H9 (cell line): Measurements from ENCODE around the gene LMTK2. TPM values are rescaled to one million over a fixed set of nuclear protein-coding genes. Genes with fewer than 3 reads are reported as not detected.
"Not testable (repeated sequence)": the region's sequence is repeated elsewhere in the genome, so short reads cannot be mapped to it uniquely, and the experiment has no call there.

Source experiments
- DNase-seq: peaks from one replicate; pipeline ENCODE4 v3.0.0-alpha.2; 2017
- H2AFZ ChIP-seq: one replicate; pipeline ENCODE4 v1.6.1; 2013; ENCODE audit warnings: mild to moderate bottlenecking, low read length, control low read depth, moderate library complexity
- H2AK5ac ChIP-seq: 2 replicates; pipeline ENCODE4 v1.6.1; 2013; ENCODE audit warnings: low read length, control low read depth, mixed read lengths; ENCODE audit not compliant: insufficient read length
- H2BK120ac ChIP-seq: one replicate; pipeline ENCODE4 v1.6.1; 2013; ENCODE audit warnings: low read depth, mild to moderate bottlenecking, low read length, control low read depth, inconsistent platforms; ENCODE audit not compliant: poor library complexity, severe bottlenecking
- H2BK12ac ChIP-seq: 2 replicates; pipeline ENCODE4 v1.6.1; 2013; ENCODE audit warnings: low read length, control low read depth, mixed read lengths, low read depth; ENCODE audit not compliant: insufficient read length
- H2BK15ac ChIP-seq: 2 replicates; pipeline ENCODE4 v1.6.1; 2013; ENCODE audit warnings: low read depth, low read length, control low read depth
- H2BK20ac ChIP-seq: one replicate; pipeline ENCODE4 v1.6.1; 2013; ENCODE audit warnings: low read depth, mild to moderate bottlenecking, low read length, control low read depth, inconsistent platforms; ENCODE audit not compliant: poor library complexity, severe bottlenecking
- H2BK5ac ChIP-seq: 2 replicates; pipeline ENCODE4 v1.6.1; 2013; ENCODE audit warnings: low read length, control low read depth, mixed read lengths; ENCODE audit not compliant: insufficient read length
- H3K14ac ChIP-seq: 2 replicates; pipeline ENCODE4 v1.6.1; 2013; ENCODE audit warnings: low read length, control low read depth; ENCODE audit not compliant: insufficient read depth
- H3K18ac ChIP-seq: 2 replicates; pipeline ENCODE4 v1.6.1; 2013; ENCODE audit warnings: low read depth, mild to moderate bottlenecking, mixed read lengths, low read length, control low read depth; ENCODE audit not compliant: insufficient read length
- H3K23ac ChIP-seq: 2 replicates; pipeline ENCODE4 v1.6.1; 2013; ENCODE audit warnings: low read length, control low read depth, mixed read lengths, low read depth; ENCODE audit not compliant: insufficient read length
- H3K23me2 ChIP-seq: 2 replicates; pipeline ENCODE4 v1.6.1; 2013; ENCODE audit warnings: low read depth, mild to moderate bottlenecking, mixed read lengths, low read length, control low read depth; ENCODE audit not compliant: insufficient read length, poor library complexity, severe bottlenecking
- H3K27ac ChIP-seq: 2 replicates; pipeline ENCODE4 v1.5.1; 2013; ENCODE audit warnings: low read length, control low read depth, mixed read lengths, low read depth; ENCODE audit not compliant: insufficient read length
- H3K27me3 ChIP-seq: 2 replicates; pipeline ENCODE4 v1.6.1; 2013; ENCODE audit warnings: low read length, control low read depth, inconsistent platforms; ENCODE audit not compliant: insufficient read depth
- H3K4ac ChIP-seq: 2 replicates; pipeline ENCODE4 v1.6.1; 2013; ENCODE audit warnings: low read depth, mild to moderate bottlenecking, control low read depth, inconsistent platforms, low read length, moderate library complexity
- H3K4me1 ChIP-seq: 2 replicates; pipeline ENCODE4 v1.6.1; 2013; ENCODE audit warnings: low read length, control low read depth, inconsistent platforms; ENCODE audit not compliant: insufficient read depth
- H3K4me2 ChIP-seq: 2 replicates; pipeline ENCODE4 v1.6.1; 2013; ENCODE audit warnings: low read length, control low read depth, mixed read lengths; ENCODE audit not compliant: insufficient read length, insufficient read depth
- H3K56ac ChIP-seq: 2 replicates; pipeline ENCODE4 v1.6.1; 2013; ENCODE audit warnings: low read depth, mild to moderate bottlenecking, mixed read lengths, low read length, control low read depth; ENCODE audit not compliant: insufficient read length
- H3K79me1 ChIP-seq: 2 replicates; pipeline ENCODE4 v1.6.1; 2013; ENCODE audit warnings: low read depth, mild to moderate bottlenecking, moderate library complexity, low read length, control low read depth, inconsistent platforms; ENCODE audit not compliant: insufficient read depth, poor library complexity, severe bottlenecking
- H3K79me2 ChIP-seq: 2 replicates; pipeline ENCODE4 v1.6.1; 2013; ENCODE audit warnings: low read length, control low read depth, inconsistent platforms; ENCODE audit not compliant: insufficient read depth
- H3K9ac ChIP-seq: 2 replicates; pipeline ENCODE4 v1.6.1; 2013; ENCODE audit warnings: low read length, control low read depth, mixed read lengths; ENCODE audit not compliant: insufficient read length; ENCODE audit errors: extremely low read depth
- H3K9me3 ChIP-seq: one replicate; pipeline ENCODE4 v1.6.1; 2013; ENCODE audit warnings: low read depth, low read length, inconsistent platforms; ENCODE audit not compliant: control insufficient read depth
- H3T11ph ChIP-seq: one replicate; pipeline ENCODE4 v1.6.1; 2013; ENCODE audit warnings: mild to moderate bottlenecking, low read length, control low read depth, inconsistent platforms
- H4K20me1 ChIP-seq: one replicate; pipeline ENCODE4 v1.6.1; 2013; ENCODE audit not compliant: control insufficient read depth, insufficient read length, insufficient read depth
- H4K5ac ChIP-seq: 2 replicates; pipeline ENCODE4 v1.6.1; 2013; ENCODE audit warnings: low read depth, mild to moderate bottlenecking, mixed read lengths, low read length, control low read depth; ENCODE audit not compliant: insufficient read length
- H4K8ac ChIP-seq: replicated peaks from 2 replicates; pipeline ENCODE4 v1.6.1; 2013; ENCODE audit warnings: low read length, control low read depth, mixed read lengths, low read depth; ENCODE audit not compliant: insufficient read length
- H4K91ac ChIP-seq: 2 replicates; pipeline ENCODE4 v1.6.1; 2013; ENCODE audit warnings: low read depth, mild to moderate bottlenecking, moderate library complexity, mixed read lengths, low read length, control low read depth; ENCODE audit not compliant: insufficient read length
- H3K27ac Mint-ChIP-seq, 3 experiments: 2 replicates in 2 of 3; 3 replicates in 1 of 3; pipeline ENCODE4 v1.8.0; 2020 to 2021; ENCODE audit warnings: mixed read lengths in 3 of 3, mild to moderate bottlenecking in 1 of 3, moderate library complexity in 1 of 3
- H3K27me3 Mint-ChIP-seq: 2 replicates; pipeline ENCODE4 v1.8.0; 2021; ENCODE audit warnings: low read depth, mild to moderate bottlenecking, moderate library complexity, mixed read lengths
- H3K36me3 Mint-ChIP-seq, 3 experiments: 2 replicates in 2 of 3; 3 replicates in 1 of 3; pipeline ENCODE4 v1.8.0; 2020 to 2021; ENCODE audit warnings: low read depth in 3 of 3, mixed read lengths in 3 of 3; ENCODE audit not compliant: insufficient read depth in 1 of 3
- H3K4me1 Mint-ChIP-seq, 2 experiments: 2 replicates each; pipeline ENCODE4 v1.8.0; 2020; ENCODE audit warnings: mixed read lengths in 2 of 2
- H3K4me3 Mint-ChIP-seq, 2 experiments: 2 replicates in 1 of 2; 3 replicates in 1 of 2; pipeline ENCODE4 v1.8.0; 2020 to 2021; ENCODE audit warnings: mild to moderate bottlenecking in 2 of 2, mixed read lengths in 2 of 2, moderate library complexity in 1 of 2
- H3K9me3 Mint-ChIP-seq, 2 experiments: 2 replicates in 1 of 2; 3 replicates in 1 of 2; pipeline ENCODE4 v1.8.0; 2020; ENCODE audit warnings: mild to moderate bottlenecking in 2 of 2, mixed read lengths in 2 of 2, moderate library complexity in 1 of 2
- CTCF ChIP-seq: fragments of 200-600 bp; sonication (generic); conservative IDR thresholded peaks from 3 replicates; pipeline ENCODE4 v1.8.0; 2021; ENCODE audit warnings: antibody characterized with exemption, mild to moderate bottlenecking
- WGBS: extraction: QIAGEN DNeasy Blood & Tissue Kit; methylation state at CpG from one replicate; pipeline ENCODE4 v1.1.7; 2013; ENCODE audit warnings: missing lambda C conversion rate, low lambda C conversion rate, mixed read lengths; ENCODE audit not compliant: insufficient read length; ENCODE audit errors: extremely low coverage; 5-methylcytosine and 5-hydroxymethylcytosine counted together
- total RNA-seq: library from RNA; stranded (reverse); gene quantifications from 2 replicates; pipeline ENCODE4 v1.2.1, GENCODE V29; 2021

Gene LMTK2
- total RNA-seq, 1 experiment from 2014 or later: 24.9 TPM

GRCh38 chr7:98120559-98120958, 13.9 kb downstream of the LMTK2 start:
- Histone ChIP-seq H2AFZ (no peak overlapping the region), H4K5ac (no peak overlapping the region), H2AK5ac (no peak overlapping the region), H4K20me1 (no peaks in the 10 kb centered on the region), H3K27ac (no peak overlapping the region), H2BK20ac (no peak overlapping the region), H3K23me2 (no peaks in the 10 kb centered on the region), H3K4me2 (no peak overlapping the region), H2BK15ac (no peak overlapping the region), H3K4ac (no peak overlapping the region), H3K4me1 (no peaks in the 10 kb centered on the region), H3K56ac (no peak overlapping the region), H3K23ac (no peak overlapping the region), H3K79me2 (peaks cover 9% of the 10 kb centered on the region; the same call in 1 of the 2 replicates), H3T11ph (no peak overlapping the region), H3K27me3 (no peaks in the 10 kb centered on the region), H4K8ac (no peak overlapping the region), H4K91ac (no peak overlapping the region), H3K18ac (no peak overlapping the region), H3K9ac (no peak overlapping the region), H2BK12ac (no peak overlapping the region), H3K9me3 (no peaks in the 10 kb centered on the region), H2BK120ac (no peak overlapping the region), H3K79me1 (peaks cover 15% of the 10 kb centered on the region), H2BK5ac (no peak overlapping the region), H3K14ac (no peak overlapping the region)
- no peak for TF ChIP-seq CTCF
- Mint-ChIP-seq H3K9me3 (no peaks in the 10 kb centered on the region), H3K4me3 (no peak overlapping the region), H3K4me1 (peaks cover 8 to 23% of the 10 kb centered on the region in 2 experiments), H3K36me3 (peaks cover 0 to 5% (median 2%) of the 10 kb centered on the region in 3 experiments; a peak in 2 of 7 replicates), H3K27ac (peak overlapping the region; percentile 33 to 50 (median 35); a peak in 3 of 7 replicates), H3K27me3 (no peaks in the 10 kb centered on the region)
- DNase-seq: no peak
- WGBS: no CpG with 5 or more reads among the region's 4 CpGs

GRCh38 chr7:98121388-98121787, 14.7 kb downstream of the LMTK2 start:
- H3K23ac ChIP-seq, H3K4me1 ChIP-seq, H2AFZ ChIP-seq, H3K79me2 ChIP-seq, DNase-seq, H3T11ph ChIP-seq, H3K4me2 ChIP-seq, H2AK5ac ChIP-seq, H3K27ac ChIP-seq, H4K5ac ChIP-seq, H3K9me3 ChIP-seq, H3K4ac ChIP-seq, H3K4me3 Mint-ChIP-seq, H3K27me3 Mint-ChIP-seq, H2BK5ac ChIP-seq, H3K14ac ChIP-seq, H3K18ac ChIP-seq, H2BK12ac ChIP-seq, H3K27ac Mint-ChIP-seq, H3K36me3 Mint-ChIP-seq, H2BK15ac ChIP-seq, H3K9me3 Mint-ChIP-seq, H3K23me2 ChIP-seq, H2BK120ac ChIP-seq, H3K27me3 ChIP-seq, H3K9ac ChIP-seq, H4K8ac ChIP-seq, H4K91ac ChIP-seq, H2BK20ac ChIP-seq, H3K56ac ChIP-seq, H4K20me1 ChIP-seq: not testable (repeated sequence)
- H3K79me1 ChIP-seq: peaks cover 15% of the 10 kb centered on the region
- no CpG with 5 or more reads among the region's 7 CpGs for WGBS
- peaks cover 8 to 23% of the 10 kb centered on the region in 2 experiments for H3K4me1 Mint-ChIP-seq
